Activated T-helper 1 cell treated with anti-CD3 and anti-CD28 coated beads, Interleukin-12 subunit alpha, Interleukin-12 subunit beta, Interleukin-2, Interleukin-4 antibody, amounts not matched to agents 30 ng/mL and 10 ng/mL and 1 ng/mL, durations not matched to agents 14 hours and 24 hours and 36 hours (primary cell): Measurements from ENCODE around the gene TMEM63B. TPM values are rescaled to one million over a fixed set of nuclear protein-coding genes. Genes with fewer than 3 reads are reported as not detected.
"Not testable (repeated sequence)": the region's sequence is repeated elsewhere in the genome, so short reads cannot be mapped to it uniquely, and the experiment has no call there.

Source experiments
- DNase-seq: peaks from one replicate; pipeline ENCODE4 v3.0.0; 2021; ENCODE audit warnings: low spot score
- H3K27ac Mint-ChIP-seq: one replicate; pipeline ENCODE4 v1.8.0; 2021; ENCODE audit warnings: mild to moderate bottlenecking, mixed read lengths
- H3K27me3 Mint-ChIP-seq: one replicate; pipeline ENCODE4 v1.8.0; 2022; ENCODE audit warnings: mild to moderate bottlenecking, moderate library complexity, mixed read lengths; ENCODE audit not compliant: insufficient read depth
- H3K36me3 Mint-ChIP-seq: one replicate; pipeline ENCODE4 v1.8.0; 2021; ENCODE audit warnings: low read depth, mixed read lengths
- H3K4me1 Mint-ChIP-seq: one replicate; pipeline ENCODE4 v1.8.0; 2021; ENCODE audit warnings: low read depth, mixed read lengths
- H3K4me3 Mint-ChIP-seq: one replicate; pipeline ENCODE4 v1.8.0; 2021; ENCODE audit warnings: mild to moderate bottlenecking, moderate library complexity, mixed read lengths
- H3K9me3 Mint-ChIP-seq: one replicate; pipeline ENCODE4 v1.8.0; 2021; ENCODE audit warnings: mixed read lengths
- intact Hi-C: fragments of 100-400 bp; cut with micrococcal nuclease; formaldehyde crosslinking; loops from one replicate; pipeline ENCODE4 v1.15.1; 2024
- total RNA-seq: library from RNA; stranded (reverse); gene quantifications from 2 replicates; pipeline ENCODE4 v1.2.3, GENCODE V29; 2022

The TMEM63B gene
- total RNA-seq, 1 donor from 2014 or later = 20.7 TPM

GRCh38 chr6:44132476-44132875 lies 5.1 kb downstream of the TMEM63B start:
- Mint-ChIP-seq H3K4me3 (no peak overlapping the region), H3K36me3 (no peaks in the 10 kb centered on the region), H3K4me1 (peaks cover 13% of the 10 kb centered on the region), H3K27me3 (no peaks in the 10 kb centered on the region), H3K27ac (no peak overlapping the region), H3K9me3 (no peaks in the 10 kb centered on the region)
- intact Hi-C loops = no loop called here
- no peak for DNase-seq

- Mint-ChIP-seq H3K27me3 (no peaks in the 10 kb centered on the region), H3K4me1 (peaks cover 13% of the 10 kb centered on the region), H3K4me3 (no peak overlapping the region), H3K36me3 (no peaks in the 10 kb centered on the region), H3K27ac (no peak overlapping the region), H3K9me3 (no peaks in the 10 kb centered on the region)
- intact Hi-C loops = no loop called here
- no peak for DNase-seq
Measured at GRCh38 chr6:44133003-44133931, 5.9 kb downstream of the TMEM63B start.

- peaks cover 13% of the 10 kb centered on the region for H3K4me1 Mint-ChIP-seq
- DNase-seq = no peak
- H3K9me3 Mint-ChIP-seq = no peaks in the 10 kb centered on the region
- intact Hi-C loops = no loop called here
- H3K27ac Mint-ChIP-seq = no peak overlapping the region
- no peak overlapping the region for H3K4me3 Mint-ChIP-seq
- H3K27me3 Mint-ChIP-seq = no peaks in the 10 kb centered on the region
- no peaks in the 10 kb centered on the region for H3K36me3 Mint-ChIP-seq
Measured at GRCh38 chr6:44133981-44134711, 6.8 kb downstream of the TMEM63B start.

- intact Hi-C loops = no loop called here
- H3K9me3 Mint-ChIP-seq = no peaks in the 10 kb centered on the region
- H3K27me3 Mint-ChIP-seq = no peaks in the 10 kb centered on the region
- peaks cover 2% of the 10 kb centered on the region for H3K36me3 Mint-ChIP-seq
- H3K4me3 Mint-ChIP-seq = no peak overlapping the region
- DNase-seq = no peak
- H3K27ac Mint-ChIP-seq = no peak overlapping the region
- peaks cover 7% of the 10 kb centered on the region for H3K4me1 Mint-ChIP-seq
Measured at GRCh38 chr6:44135173-44135758, 7.9 kb downstream of the TMEM63B start.

GRCh38 chr6:44135875-44136274 lies 8.5 kb downstream of the TMEM63B start:
- H3K4me3 Mint-ChIP-seq = no peak overlapping the region
- no peak for DNase-seq
- intact Hi-C loops = no loop called here
- no peaks in the 10 kb centered on the region for H3K27me3 Mint-ChIP-seq
- H3K36me3 Mint-ChIP-seq = peaks cover 8% of the 10 kb centered on the region
- no peaks in the 10 kb centered on the region for H3K9me3 Mint-ChIP-seq
- H3K4me1 Mint-ChIP-seq = peaks cover 7% of the 10 kb centered on the region
- H3K27ac Mint-ChIP-seq = no peak overlapping the region

GRCh38 chr6:44138717-44139350 lies 11.5 kb downstream of the TMEM63B start:
- intact Hi-C loops = no loop called here
- no peak for DNase-seq
- Mint-ChIP-seq H3K4me1 (peaks cover 2% of the 10 kb centered on the region), H3K4me3 (no peak overlapping the region), H3K27me3 (no peaks in the 10 kb centered on the region), H3K9me3 (no peaks in the 10 kb centered on the region), H3K36me3 (peaks cover 14% of the 10 kb centered on the region), H3K27ac (no peak overlapping the region)

- Mint-ChIP-seq H3K27ac (no peak overlapping the region), H3K4me3 (no peak overlapping the region), H3K4me1 (no peaks in the 10 kb centered on the region), H3K36me3 (peaks cover 17% of the 10 kb centered on the region), H3K9me3 (no peaks in the 10 kb centered on the region), H3K27me3 (no peaks in the 10 kb centered on the region)
- intact Hi-C loops = no loop called here
- DNase-seq = no peak
Measured at GRCh38 chr6:44139351-44139743, 12.0 kb downstream of the TMEM63B start.

GRCh38 chr6:44142835-44143234 lies 15.5 kb downstream of the TMEM63B start:
- H3K27ac Mint-ChIP-seq = no peak overlapping the region
- no peaks in the 10 kb centered on the region for H3K4me1 Mint-ChIP-seq
- no peaks in the 10 kb centered on the region for H3K27me3 Mint-ChIP-seq
- H3K36me3 Mint-ChIP-seq = peaks cover 17% of the 10 kb centered on the region
- no peak overlapping the region for H3K4me3 Mint-ChIP-seq
- intact Hi-C loops = no loop called here
- no peaks in the 10 kb centered on the region for H3K9me3 Mint-ChIP-seq
- DNase-seq = no peak

GRCh38 chr6:44143731-44144130 lies 16.4 kb downstream of the TMEM63B start:
- H3K9me3 Mint-ChIP-seq = no peaks in the 10 kb centered on the region
- peaks cover 18% of the 10 kb centered on the region for H3K36me3 Mint-ChIP-seq
- no peak overlapping the region for H3K27ac Mint-ChIP-seq
- H3K4me3 Mint-ChIP-seq = no peak overlapping the region
- no peak for DNase-seq
- intact Hi-C loops = no loop called here
- no peaks in the 10 kb centered on the region for H3K4me1 Mint-ChIP-seq
- H3K27me3 Mint-ChIP-seq = no peaks in the 10 kb centered on the region

- H3K4me1 Mint-ChIP-seq, intact Hi-C loops, DNase-seq, H3K4me3 Mint-ChIP-seq, H3K27me3 Mint-ChIP-seq, H3K9me3 Mint-ChIP-seq, H3K27ac Mint-ChIP-seq: not testable (repeated sequence)
- H3K36me3 Mint-ChIP-seq = peaks cover 21% of the 10 kb centered on the region
Measured at GRCh38 chr6:44144536-44144935, 17.2 kb downstream of the TMEM63B start.

- H3K27me3 Mint-ChIP-seq = no peaks in the 10 kb centered on the region
- H3K36me3 Mint-ChIP-seq = peaks cover 15% of the 10 kb centered on the region
- intact Hi-C loops = no loop called here
- H3K27ac Mint-ChIP-seq = no peak overlapping the region
- H3K4me1 Mint-ChIP-seq = peaks cover 3% of the 10 kb centered on the region
- H3K4me3 Mint-ChIP-seq = no peak overlapping the region
- no peaks in the 10 kb centered on the region for H3K9me3 Mint-ChIP-seq
- DNase-seq = no peak
Measured at GRCh38 chr6:44145839-44146238, 18.5 kb downstream of the TMEM63B start.

- DNase-seq = no peak
- Mint-ChIP-seq H3K27ac (no peak overlapping the region), H3K27me3 (no peaks in the 10 kb centered on the region), H3K36me3 (peaks cover 9% of the 10 kb centered on the region), H3K4me3 (no peak overlapping the region), H3K4me1 (peaks cover 11% of the 10 kb centered on the region), H3K9me3 (no peaks in the 10 kb centered on the region)
- intact Hi-C loops = no loop called here
Measured at GRCh38 chr6:44146685-44147084, 19.3 kb downstream of the TMEM63B start.
